Measurements from ENCODE around the gene DNAAF8. TPM values are rescaled to one million over a fixed set of nuclear protein-coding genes. Genes with fewer than 3 reads are reported as not detected.

DNAAF8 gene
- total and polyA plus RNA-seq, 2 of the 4 experiments (the other 2 are of a cell fraction) = 0.54 to 1.7 TPM

- Histone ChIP-seq H2BK5ac (ENCODE audit: low read depth, low read length, poor library complexity, severe bottlenecking) (no peak overlapping the region), H3K27me3 (ENCODE audit: control insufficient read depth, insufficient read depth, low read length) (no peaks in the 10 kb centered on the region), H2AK9ac (replicated peaks; ENCODE audit: low read depth, low read length, poor library complexity) (no peak overlapping the region), H3K4me1 (ENCODE audit: control insufficient read depth, insufficient read depth, low read length) (no peaks in the 10 kb centered on the region), H3K4me3 (ENCODE audit: insufficient read depth, low read depth, low read length) (no peak overlapping the region), H2AK5ac (ENCODE audit: low read depth, low read length) (no peak overlapping the region), H3K14ac (replicated peaks; ENCODE audit: low read depth, low read length) (no peak overlapping the region), H3K36me3 (ENCODE audit: control insufficient read depth, insufficient read depth, low read length) (peaks cover 51% of the 10 kb centered on the region), H3K4me2 (ENCODE audit: low read depth, low read length) (no peak overlapping the region), H3K4ac (ENCODE audit: low read depth, low read length) (no peak overlapping the region), H2BK20ac (ENCODE audit: low read depth, low read length) (no peak overlapping the region), H3K56ac (ENCODE audit: extremely low read depth, insufficient read depth, low read length) (no peak overlapping the region), H3K27ac (ENCODE audit: insufficient read depth, low read length) (no peak overlapping the region), H3K79me1 (ENCODE audit: low read depth in 1 of 2, low read length in 2 of 2) (0 out of 4 replicates have a peak, but pooled peaks cover 0 to 2% of the 10 kb centered on the region in 2 experiments), H4K8ac (ENCODE audit: low read depth in 2 of 2, low read length in 2 of 2) (no peak overlapping the region), H2BK120ac (ENCODE audit: low read depth, low read length) (no peak overlapping the region), H2BK15ac (ENCODE audit: low read depth, low read length) (no peak overlapping the region), H4K91ac (ENCODE audit: insufficient read depth, low read depth, low read length) (no peak overlapping the region), H3K9ac (ENCODE audit: low read depth, low read length) (no peak overlapping the region), H4K20me1 (ENCODE audit: insufficient read depth, low read length) (no peaks in the 10 kb centered on the region; the same call in none of the 2 replicates), H3K9me1 (ENCODE audit: insufficient read depth, low read length) (no peaks in the 10 kb centered on the region), H3K18ac (ENCODE audit: low read depth, low read length) (no peak overlapping the region), H3K9me3 (ENCODE audit: control insufficient read depth, insufficient read depth, low read length) (no peaks in the 10 kb centered on the region), H4K5ac (ENCODE audit: low read depth, low read length) (no peak overlapping the region), H3K23ac (ENCODE audit: low read depth, low read length) (no peak overlapping the region), H2AFZ (replicated peaks; ENCODE audit: low read length, poor library complexity) (no peak overlapping the region)
- TF ChIP-seq BHLHE40 (IDR thresholded peaks at IDR 0.05; ENCODE audit: low read depth, low read length) (no peak), CTCF (conservative IDR thresholded peaks at IDR 0.05; ENCODE audit: low read depth, low read length) (no peak), NFE2L2 (IDR thresholded peaks at IDR 0.05; ENCODE audit: low read depth, low read length) (no peak), MAFK (IDR thresholded peaks at IDR 0.05; ENCODE audit: low read depth, low read length) (no peak), MXI1 (IDR thresholded peaks at IDR 0.05; ENCODE audit: borderline replicate concordance, low read depth, low read length) (no peak), RCOR1 (IDR thresholded peaks at IDR 0.05; ENCODE audit: insufficient replicate concordance, low read length) (no peak), MAZ (IDR thresholded peaks at IDR 0.05; ENCODE audit: borderline replicate concordance, low read depth, low read length) (no peak), ELK1 (IDR thresholded peaks at IDR 0.05; ENCODE audit: borderline replicate concordance, low read depth, low read length) (no peak), RAD21 (IDR thresholded peaks at IDR 0.05; ENCODE audit: low read length) (no peak), USF2 (IDR thresholded peaks at IDR 0.05; ENCODE audit: low read depth, low read length) (no peak), POLR2A (IDR thresholded peaks at IDR 0.05; ENCODE audit: low read depth, low read length) (no peak), CHD1 (IDR thresholded peaks at IDR 0.05; ENCODE audit: low read depth, low read length) (no peak), CEBPB (IDR thresholded peaks at IDR 0.05; ENCODE audit: low read depth, low read length) (no peak), FOS (IDR thresholded peaks at IDR 0.05; ENCODE audit: low read depth, low read length) (no peak), RFX5 (IDR thresholded peaks at IDR 0.05; ENCODE audit: low read depth, low read length) (no peak), SMC3 (IDR thresholded peaks at IDR 0.05; ENCODE audit: low read depth, low read length) (no peak)
- POLR2A ChIA-PET (ENCODE audit: unreplicated experiment) = no interaction called here
- in situ Hi-C loops (cut with MboI; ENCODE audit: low sequenced_read_pairs) (no loop called here), intact Hi-C loops (cut with micrococcal nuclease) (no loop called here), dilution Hi-C loops (cut with HindIII; ENCODE audit: low sequenced_read_pairs, unreplicated experiment) (no loop called here)
- no CpG with 5 or more reads among the region's 8 CpGs for WGBS, 2 experiments (ENCODE audit: extremely low coverage in 2 of 2, insufficient read length in 1 of 2)
- DNase-seq = no peak
- CTCF ChIA-PET = no interaction called here
- ATAC-seq (ENCODE audit: low read depth) = no peak
- BruUV-seq (replicated peaks) = no TSS peak
Measured at GRCh38 chr16:4687416-4687815, 46.9 kb upstream of the DNAAF8 start.

Data from IMR-90 (cell line).